ENCODE results near the gene GRM1.
"Not testable (repeated sequence)": the region's sequence is repeated elsewhere in the genome, so short reads cannot be mapped to it uniquely, and the experiment has no call there.

The GRM1 gene

GRCh38 chr6:146191166-146191565 lies 162.3 kb downstream of the GRM1 start:
- no peak for DNase-seq (ENCODE audit: low read depth in 2 of 2)

DNA sequence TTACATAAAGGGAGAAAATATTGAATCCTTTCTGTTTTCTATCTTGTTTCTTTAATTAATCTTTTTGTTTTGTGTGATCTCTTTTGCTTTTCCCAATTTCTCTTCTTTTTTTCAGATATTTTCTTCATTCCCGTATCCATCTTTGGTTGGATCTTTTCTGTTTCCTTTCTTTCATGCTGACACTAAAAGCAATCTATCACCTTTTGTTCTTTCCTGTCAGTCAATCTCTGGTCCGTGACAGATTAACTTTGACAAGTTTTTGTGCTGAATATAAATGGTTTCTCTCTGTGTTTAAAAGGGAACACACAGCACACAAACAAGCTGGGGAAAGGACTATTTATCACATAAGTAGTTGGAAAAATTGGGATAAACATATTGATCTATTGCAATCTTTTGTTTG lies 162.8 kb downstream of the GRM1 start:
- DNase-seq (ENCODE audit: low read depth in 2 of 2), result no peak

GRCh38 chr6:146194434-146194833 lies 165.6 kb downstream of the GRM1 start:
- DNase-seq (ENCODE audit: low read depth in 2 of 2), result no peak

DNA sequence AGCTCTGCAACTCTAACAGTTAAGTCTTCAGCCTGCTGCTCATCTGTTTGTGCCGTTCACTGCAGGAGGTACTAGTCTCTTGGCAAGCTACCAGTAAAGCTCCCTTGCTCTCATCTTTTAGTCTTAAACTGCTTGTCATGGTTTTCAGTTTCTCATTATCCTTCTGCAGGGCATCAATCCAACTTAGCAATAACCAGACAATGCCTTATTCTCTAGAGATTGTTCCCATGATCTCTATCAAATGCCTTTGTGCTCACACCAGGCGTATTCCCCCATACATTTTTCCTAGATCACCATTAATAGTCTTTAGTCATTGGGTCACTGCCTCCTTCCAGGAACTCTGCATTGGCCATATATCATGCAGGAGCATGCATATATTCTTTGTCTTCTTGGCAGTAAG lies 171.3 kb downstream of the GRM1 start:
- DNase-seq (ENCODE audit: low read depth in 2 of 2), result no peak

GRCh38 chr6:146202570-146202969 lies 173.7 kb downstream of the GRM1 start:
- DNase-seq (ENCODE audit: low read depth in 2 of 2), result no peak

- DNase-seq (ENCODE audit: low read depth in 2 of 2), result no peak
Measured at GRCh38 chr6:146209942-146210341, 181.1 kb downstream of the GRM1 start.

DNA sequence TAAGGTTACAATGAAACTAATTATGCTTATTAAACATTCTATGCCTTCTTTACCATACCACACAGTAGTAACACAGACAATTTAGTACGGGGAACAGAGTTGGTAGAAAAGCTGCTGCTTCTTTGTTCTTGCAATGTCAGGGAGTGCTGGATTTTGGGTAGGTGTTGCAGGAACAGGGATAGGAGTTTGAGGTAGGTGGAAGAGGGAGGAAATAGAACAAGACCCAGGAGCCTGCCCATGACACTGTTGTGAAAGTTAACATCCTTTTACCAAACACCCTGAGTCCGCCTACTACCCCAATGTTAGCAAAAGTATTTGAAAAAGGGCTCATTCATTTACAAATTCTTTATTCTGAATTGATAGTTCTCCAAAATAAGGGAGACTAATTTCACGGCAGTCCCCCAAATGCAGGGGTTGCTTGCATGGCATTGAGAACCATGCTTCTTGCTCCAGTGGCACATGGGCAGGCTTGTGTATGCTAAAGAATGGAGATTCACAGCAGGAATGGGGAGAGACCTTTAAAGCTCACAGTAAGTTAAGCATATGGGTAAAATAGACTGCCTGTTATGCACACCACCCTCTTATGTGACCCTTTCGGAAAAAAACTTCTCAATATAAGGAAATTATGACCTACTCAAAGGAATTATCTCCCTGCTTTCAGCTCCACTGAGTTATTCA lies 181.7 kb downstream of the GRM1 start:
- DNase-seq (ENCODE audit: low read depth in 2 of 2), result no peak

- no peak for DNase-seq (ENCODE audit: low read depth in 2 of 2)
Measured at GRCh38 chr6:146211646-146212045, 182.8 kb downstream of the GRM1 start.

- DNase-seq (ENCODE audit: low read depth in 2 of 2), result no peak
Measured at GRCh38 chr6:146212781-146213180, 183.9 kb downstream of the GRM1 start.

DNA sequence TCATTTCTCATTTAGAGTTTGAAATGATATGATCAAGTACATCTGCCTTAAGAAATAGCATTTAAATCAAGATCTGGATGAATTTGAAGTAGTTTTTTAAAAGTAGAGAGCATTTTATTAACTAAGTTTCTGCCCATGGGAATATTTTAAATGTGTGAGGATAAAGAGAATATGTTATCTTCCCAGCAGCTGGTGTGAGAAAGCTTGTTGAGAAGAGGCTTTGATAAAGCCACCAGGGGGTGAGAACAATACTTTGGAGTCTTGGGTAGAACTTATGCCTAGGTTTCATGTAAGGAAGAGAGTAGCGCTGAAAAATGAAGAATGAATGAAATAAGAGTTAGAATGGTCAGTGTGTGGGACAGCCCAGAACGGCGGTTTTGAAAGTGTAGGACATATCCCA lies 190.2 kb downstream of the GRM1 start:
- DNase-seq (ENCODE audit: low read depth in 2 of 2), result no peak

DNA sequence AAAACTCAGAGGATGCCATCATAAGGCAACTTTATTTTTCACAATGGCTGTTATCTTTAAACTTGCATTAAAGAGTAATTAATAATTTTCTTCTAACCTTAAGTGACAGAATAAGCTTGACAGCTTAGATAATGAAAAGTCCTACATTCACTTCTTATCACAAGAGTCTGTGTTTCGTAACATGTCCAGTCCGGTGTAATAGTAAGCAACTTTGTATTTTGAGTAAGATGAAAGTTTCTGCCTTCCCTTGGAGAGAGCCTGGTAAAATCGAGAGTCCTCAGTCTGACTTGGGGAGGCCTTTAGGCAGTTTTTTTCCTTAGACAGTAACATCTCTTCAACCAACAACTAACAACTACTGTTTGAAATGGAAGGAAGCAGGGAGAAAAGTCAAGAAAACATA lies 195.6 kb downstream of the GRM1 start:
- no peak for DNase-seq (ENCODE audit: low read depth in 2 of 2)

- DNase-seq (ENCODE audit: low read depth in 2 of 2), result no peak
Measured at GRCh38 chr6:146224988-146225387, 196.1 kb downstream of the GRM1 start.

DNA sequence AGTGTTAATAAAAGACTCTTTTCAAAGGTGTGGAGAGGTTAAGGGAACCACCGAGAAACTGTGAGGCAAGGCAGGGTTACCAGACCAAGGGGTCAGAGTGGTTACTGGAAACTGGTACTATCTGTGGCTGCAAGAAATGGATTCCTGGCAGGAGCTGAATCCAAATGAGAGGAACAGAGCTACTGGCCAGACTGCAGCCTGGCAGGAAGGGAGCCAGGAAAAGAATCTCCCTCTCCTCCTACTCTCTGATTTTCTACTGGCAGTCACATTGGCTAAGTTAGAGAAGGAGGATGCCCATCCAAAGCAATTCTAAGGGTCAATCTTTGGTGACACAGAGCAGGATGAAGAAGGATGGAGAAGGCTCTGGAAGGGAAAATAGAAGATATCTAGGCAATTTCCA lies 211.5 kb downstream of the GRM1 start:
- no peak for DNase-seq (ENCODE audit: low read depth in 2 of 2)

DNA sequence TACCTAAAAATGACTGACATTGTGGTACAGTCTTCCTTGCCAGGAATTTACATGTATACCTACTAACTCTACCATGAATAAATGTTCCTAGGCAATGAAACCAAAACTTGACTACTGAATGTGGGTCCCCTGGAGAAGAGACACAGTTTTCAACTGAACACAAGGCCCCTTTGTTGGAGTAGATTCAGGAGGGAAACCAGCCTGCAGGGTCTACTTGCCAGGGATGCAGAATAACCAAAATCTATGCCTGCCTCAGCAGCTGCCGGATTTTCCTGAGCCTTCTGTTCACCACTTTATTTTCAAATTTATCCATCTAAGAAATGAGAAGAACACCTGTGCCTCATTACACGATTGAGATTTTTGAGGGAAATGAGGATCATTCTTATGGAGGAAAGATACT lies 211.9 kb downstream of the GRM1 start:
- DNase-seq (ENCODE audit: low read depth in 2 of 2), result no peak

GRCh38 chr6:146243646-146244045 lies 214.8 kb downstream of the GRM1 start:
- DNase-seq (ENCODE audit: low read depth in 2 of 2), result not testable (repeated sequence)

GRCh38 chr6:146244630-146245143 lies 215.8 kb downstream of the GRM1 start:
- no peak for DNase-seq (ENCODE audit: low read depth in 2 of 2)

- no peak for DNase-seq (ENCODE audit: low read depth in 2 of 2)
Measured at GRCh38 chr6:146246028-146246427, 217.2 kb downstream of the GRM1 start.

- no peak for DNase-seq (ENCODE audit: low read depth in 2 of 2)
Measured at GRCh38 chr6:146253691-146254090, 224.8 kb downstream of the GRM1 start.

- DNase-seq (ENCODE audit: low read depth in 2 of 2), result no peak
Measured at GRCh38 chr6:146258206-146258605, 229.3 kb downstream of the GRM1 start.

DNA sequence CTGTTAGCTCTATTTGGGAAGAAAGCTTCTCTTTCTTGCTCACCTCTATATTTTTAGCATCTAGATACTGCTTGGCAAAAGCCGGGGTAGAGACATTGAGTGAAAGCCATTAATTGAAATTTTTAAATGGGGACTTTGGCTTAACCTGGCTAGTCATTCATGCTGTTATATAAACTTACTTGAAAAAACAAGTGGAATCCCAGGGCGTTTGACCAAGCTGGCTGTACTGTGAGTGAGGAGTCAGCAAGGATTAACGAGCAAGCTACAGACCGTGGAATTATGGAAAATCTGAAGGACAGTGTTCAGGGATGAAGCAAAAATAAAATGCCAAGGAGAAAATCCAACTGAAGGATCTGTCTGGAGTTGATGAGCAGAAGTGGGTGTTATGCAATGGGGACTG lies 232.0 kb downstream of the GRM1 start:
- DNase-seq (ENCODE audit: low read depth in 2 of 2), result no peak

DNA sequence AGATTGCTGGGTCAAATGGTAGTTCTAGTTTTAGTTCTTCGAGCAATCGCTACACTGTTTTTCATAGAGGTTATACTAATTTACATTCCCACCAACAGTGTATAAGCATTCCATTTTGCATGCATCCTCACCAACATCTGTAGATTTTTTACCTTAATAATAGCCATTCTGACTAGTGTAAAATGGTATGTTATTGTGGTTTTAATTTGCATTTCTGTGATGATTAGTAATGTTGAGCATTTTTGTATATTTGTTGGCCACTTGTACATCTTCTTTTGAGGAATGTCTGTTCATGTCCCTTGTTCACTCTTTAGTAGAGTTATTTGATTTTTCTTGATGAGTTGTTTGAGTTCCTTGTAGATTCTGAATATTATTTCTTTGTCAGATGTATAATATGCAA lies 236.2 kb downstream of the GRM1 start:
- no peak for DNase-seq (ENCODE audit: low read depth in 2 of 2)

DNA sequence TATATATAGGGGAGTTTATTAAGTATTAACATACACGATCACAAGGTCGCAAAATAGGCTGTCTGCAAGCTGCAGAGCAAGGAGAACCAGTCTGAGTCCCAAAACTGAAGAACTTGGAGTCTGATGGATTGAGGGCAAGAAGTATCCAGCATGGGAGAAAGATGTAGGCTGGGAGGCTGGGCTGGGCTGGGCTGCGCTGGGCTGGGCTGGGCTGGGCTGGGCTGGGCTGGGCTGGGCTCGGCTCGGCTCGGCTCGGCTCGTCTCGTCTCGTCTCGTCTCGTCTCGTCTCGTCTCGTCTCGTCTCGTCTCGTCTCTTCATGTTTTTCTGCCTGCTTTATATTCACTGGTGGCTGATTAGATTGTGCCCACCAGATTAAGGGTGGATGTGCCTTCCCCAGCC lies 238.6 kb downstream of the GRM1 start:
- DNase-seq (ENCODE audit: low read depth in 2 of 2), result no peak

DNA sequence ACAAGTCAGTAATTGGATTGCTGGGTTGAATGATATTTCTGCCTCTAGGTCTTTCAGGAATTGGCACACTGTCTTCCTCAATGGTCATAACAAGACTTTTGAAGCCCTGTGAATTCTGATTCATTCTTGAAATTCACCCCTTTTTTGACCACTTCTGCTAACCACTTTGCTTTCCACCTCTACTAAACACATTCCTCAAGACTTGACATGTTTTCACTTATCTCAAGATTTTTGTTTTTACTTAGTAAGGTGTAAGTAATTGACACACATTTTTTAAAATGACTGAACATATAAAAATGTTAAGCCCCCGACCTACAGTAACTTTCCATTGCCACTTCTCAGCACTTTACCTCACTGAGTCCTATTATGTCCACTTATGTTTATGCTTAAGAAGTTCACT lies 239.1 kb downstream of the GRM1 start:
- DNase-seq (ENCODE audit: low read depth in 2 of 2), result no peak

GRCh38 chr6:146269482-146269881 lies 240.6 kb downstream of the GRM1 start:
- no peak for DNase-seq (ENCODE audit: low read depth in 2 of 2)
